Stimulated activated CD8-positive, alpha-beta memory T cell treated with anti-CD3 and anti-CD28 coated beads, Interleukin-7, amount 100 ng/mL, for 4 hours (primary cell): Measurements from ENCODE around the gene SACM1L.

Experiments used
- DNase-seq, 2 donors: peaks; one replicate each; pipeline ENCODE4 v3.0.0-alpha.2; 2020; ENCODE audit warnings: low read depth in 2 of 2

SACM1L gene

DNA sequence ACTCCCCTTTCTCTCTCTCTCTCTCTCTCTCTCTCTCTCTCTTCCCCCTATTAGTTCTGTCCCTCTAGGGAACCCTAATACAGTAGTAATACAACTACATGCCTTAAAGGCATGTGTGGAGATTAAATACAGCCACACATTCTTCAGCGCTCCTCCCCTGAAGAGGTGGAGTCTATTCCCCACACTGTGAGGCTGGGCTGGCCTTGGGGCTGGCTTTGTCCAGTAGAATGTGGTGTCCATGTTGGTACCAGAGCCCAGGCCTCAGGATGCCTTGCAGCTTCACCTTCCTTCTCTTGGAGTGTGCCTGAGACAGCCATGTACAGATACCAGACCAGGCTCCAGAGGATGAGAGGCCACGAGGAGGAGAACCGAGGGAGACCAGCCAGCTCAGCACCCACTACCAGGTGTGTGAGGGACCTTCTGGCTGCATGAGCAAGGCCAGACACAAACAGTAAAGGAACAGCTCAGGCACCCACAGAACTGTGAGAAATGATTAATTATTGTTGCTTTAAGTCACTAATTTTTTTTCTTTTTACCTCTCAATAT is 96.5 kb downstream of the SACM1L start:
- DNase-seq: no peak

DNA sequence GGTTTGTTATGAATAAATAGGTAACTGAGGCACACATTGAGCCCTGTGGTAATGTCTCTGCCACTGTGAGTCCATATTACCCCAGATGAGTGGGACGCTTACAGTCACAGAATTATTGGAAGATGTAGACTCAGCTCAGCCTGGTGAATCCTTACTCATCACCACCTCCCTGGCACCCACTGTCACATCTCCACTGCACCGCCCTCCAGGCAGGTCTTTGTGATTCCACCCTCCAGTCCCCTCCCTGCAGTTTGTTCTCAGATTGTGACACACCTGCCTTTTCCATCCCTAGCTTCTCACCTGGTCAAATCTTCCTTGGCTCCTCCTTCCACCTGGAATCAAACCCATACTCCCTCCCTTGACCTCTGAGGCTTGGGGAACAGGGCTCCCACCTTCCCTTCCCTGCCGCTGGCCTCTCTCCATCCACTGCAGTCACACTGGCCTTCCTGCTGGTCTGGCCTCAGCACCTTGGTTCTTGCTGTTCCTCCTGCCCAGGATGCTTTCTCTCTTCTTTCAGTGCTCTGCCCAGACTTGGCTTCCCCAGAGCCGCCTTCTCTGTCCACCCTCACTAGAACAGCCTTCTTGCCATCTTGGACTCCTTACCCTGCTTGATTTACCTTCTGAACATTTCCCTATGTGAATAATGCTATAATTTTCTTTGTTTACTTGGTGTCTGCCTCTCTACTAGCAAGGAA is 97.8 kb downstream of the SACM1L start:
- no peak for DNase-seq

DNA sequence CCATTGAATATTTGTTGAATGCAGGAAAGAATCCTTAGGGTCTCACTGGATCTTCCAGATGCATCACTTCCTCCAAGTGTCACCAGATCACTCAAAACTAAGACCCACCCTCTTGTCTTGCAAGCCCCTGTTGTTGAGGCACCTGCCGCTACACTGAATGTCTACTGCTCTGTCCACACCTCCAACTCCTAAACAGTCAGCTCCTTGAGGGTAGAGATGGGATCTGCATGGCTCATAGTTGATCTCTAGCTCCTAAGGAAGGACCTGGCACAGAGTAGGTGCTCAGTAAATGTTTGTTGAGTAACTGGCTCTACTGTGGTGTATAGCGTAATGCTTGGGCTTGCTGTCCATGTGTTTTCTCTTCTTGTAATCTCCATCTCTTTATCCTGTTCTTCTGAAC is 98.4 kb downstream of the SACM1L start:
- DNase-seq: no peak

DNA sequence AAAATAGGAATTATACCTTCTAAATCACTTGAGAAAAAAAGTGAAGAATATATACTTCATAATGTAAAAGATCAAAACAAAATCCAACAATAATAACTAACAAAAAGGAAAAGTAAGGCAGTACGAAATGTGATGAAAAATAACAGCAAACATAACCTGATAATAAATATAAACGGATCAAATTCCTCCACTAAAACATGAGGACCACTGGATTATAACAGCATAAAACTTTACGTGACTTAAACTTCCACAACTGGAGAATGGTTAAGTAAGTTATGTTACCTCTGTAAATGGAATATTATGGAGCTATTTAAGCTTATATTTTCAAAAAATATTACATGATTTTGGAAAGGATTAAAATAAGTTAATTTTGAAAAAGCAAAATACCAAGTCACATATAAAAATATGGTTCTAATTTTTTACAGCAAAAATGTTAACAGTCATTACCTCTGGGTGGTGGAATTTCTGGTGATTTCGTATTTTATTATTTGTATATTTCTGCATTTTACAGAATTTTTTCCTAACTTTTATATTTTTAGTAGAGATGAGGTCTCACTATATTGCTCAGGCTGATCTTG is 100.1 kb downstream of the SACM1L start:
- no peak for DNase-seq

DNA sequence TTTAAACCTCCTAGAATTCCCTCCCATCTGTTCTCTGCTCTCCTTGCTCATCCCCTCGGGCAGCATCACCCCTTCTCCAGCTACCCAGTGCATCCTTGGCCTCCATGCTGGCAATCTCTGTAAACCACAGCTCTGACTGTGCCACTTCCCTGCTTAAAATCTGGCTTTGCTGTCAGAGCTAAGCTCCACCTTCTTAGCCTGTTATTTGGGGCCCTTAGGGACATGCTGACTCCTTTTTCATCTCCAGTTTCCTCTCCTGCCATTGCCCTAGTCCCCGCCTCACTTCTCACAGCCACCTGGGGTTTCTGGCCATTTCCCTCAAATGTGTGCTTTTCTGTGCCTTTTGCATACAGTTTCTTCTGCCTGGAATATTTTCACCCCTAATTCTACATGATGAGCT is 101.4 kb downstream of the SACM1L start:
- no peak for DNase-seq

DNA sequence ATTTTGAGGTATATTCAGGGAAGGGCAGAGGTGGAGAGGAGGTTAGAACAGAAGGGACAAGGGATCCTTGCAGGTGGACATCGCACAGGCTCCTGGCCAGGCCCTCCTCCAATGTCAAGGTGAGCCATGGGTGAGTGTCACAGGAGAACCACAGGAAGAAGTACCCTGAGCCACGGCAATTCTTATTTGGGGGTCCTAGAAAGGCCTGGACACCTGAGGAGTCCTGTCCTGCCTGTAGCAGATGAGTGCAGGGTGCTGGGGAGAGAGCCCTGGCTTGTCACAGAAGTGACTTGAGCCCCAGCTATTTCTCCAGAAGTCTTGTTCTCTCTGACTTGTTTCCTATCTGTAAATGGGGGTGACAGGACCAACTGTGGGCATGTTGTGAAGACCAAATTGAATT is 102.8 kb downstream of the SACM1L start:
- no peak for DNase-seq

DNA sequence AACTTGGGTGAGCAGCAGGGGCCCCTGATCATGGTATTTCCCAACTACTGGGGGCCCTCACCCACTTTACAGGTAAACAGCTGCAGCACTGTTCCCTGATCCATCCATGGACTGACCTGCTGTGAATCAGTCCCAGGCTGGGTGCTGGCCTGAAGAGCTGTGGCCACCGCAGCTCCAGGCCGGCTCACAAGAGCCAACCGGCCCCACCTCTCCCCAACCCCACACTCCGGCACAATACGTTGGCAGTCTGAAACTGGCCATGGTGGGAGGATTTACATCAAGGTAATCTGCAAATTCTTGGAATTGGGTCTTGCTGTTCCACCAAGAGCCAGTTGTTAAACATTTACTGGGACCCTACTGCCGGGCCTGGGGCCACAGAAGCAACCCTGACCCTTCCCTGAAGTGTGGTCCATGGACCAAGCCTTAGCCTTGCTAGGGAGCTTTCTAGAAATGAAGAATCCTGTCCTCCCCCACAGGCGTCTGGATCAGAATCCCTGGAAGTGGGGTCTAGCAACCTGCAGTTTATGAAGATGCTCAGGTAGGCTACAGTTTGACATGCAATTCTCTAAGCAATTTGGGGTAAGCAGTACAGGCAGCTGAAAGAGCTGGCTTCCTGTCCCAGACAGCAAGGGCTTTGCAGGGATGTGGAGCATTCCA is 103.4 kb downstream of the SACM1L start:
- DNase-seq: no peak

DNA sequence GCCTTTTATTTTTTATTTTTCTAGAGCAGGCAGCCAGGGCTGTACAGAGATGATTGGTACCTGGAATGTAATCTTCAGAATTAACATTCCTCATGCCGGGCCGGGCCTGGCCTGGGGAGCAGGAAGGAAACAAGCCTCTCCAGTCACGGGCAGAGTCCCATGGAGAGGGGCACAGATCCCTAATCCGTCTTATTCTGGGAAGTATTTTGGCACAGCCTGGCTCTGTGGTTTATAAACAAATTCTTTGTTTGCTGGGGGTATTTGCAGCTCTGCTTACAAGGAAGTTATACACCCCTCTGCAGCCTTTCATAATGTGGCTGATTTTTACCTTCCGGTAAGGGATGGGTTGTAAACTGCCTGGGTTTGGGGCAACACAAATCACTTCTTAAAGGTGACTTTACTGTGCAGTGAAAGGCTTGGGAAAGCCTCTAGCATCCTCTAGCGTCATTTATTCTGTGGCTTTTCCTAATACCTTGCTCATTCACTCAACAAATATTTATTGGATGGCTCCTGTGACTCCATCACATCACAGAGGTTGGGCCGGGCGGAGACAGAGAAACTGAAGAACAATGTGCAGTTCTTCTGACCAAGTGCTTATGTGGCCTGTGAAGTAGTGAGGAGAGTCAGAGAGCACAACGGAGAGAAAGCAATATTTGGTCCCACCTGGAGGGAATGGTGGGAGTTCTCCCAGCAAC is 104.4 kb downstream of the SACM1L start:
- no peak for DNase-seq

DNA sequence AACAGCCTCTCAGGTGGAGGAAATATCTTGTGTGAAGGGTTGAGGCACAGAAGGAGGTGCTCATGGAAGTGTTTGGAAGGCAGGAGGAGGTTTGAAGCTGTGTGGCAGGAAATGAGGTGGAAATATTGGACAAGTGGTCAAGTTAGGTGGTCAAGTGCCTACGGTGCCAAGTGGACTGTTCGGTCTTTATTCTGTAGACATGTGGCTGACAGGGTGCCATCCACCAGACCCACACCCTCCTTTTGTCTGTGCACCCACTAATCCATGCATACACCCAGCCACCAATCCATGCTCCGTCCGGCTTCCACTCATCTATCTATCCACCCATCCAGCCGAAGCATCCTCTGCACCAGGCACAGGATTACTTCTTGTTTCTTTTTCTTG is 105.0 kb downstream of the SACM1L start:
- DNase-seq: no peak

DNA sequence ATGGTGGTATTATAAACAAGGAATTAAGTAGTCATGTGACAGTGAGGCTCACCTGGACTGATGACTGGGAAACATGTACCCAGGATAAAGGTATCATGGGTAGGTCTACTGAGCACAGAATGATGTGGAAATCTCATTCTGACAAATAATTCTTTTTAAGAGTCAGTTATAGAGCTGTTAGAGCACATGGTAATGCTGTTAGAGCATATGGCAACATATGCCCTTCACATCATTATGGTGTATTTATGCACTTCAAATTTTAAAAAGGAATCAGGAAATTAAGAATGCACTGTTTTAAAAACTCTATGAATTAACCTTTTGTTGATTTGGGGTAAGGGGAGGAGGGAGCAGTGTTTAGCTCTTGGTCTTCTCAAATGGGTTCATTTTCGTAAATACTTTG is 105.5 kb downstream of the SACM1L start:
- DNase-seq: no peak
